Measurements from ENCODE around the gene NKG7.

The NKG7 gene

GRCh38 chr19:51361239-51361638 is 11.2 kb downstream of the NKG7 start:
- DNase-seq (ENCODE audit: low read depth), result no peak

- DNase-seq (ENCODE audit: low read depth), result no peak
Observed at GRCh38 chr19:51359294-51359693, 13.2 kb downstream of the NKG7 start.

GRCh38 chr19:51357952-51358351 is 14.5 kb downstream of the NKG7 start:
- no peak for DNase-seq (ENCODE audit: low read depth)

GRCh38 chr19:51356159-51356801 is 16.2 kb downstream of the NKG7 start:
- DNase-seq (ENCODE audit: low read depth), result no peak

GRCh38 chr19:51354742-51355148 is 17.7 kb downstream of the NKG7 start:
- DNase-seq (ENCODE audit: low read depth), result no peak

- no peak for DNase-seq (ENCODE audit: low read depth)
Observed at GRCh38 chr19:51354103-51354741, 18.2 kb downstream of the NKG7 start.

GRCh38 chr19:51352783-51353360 is 19.6 kb downstream of the NKG7 start:
- DNase-seq (ENCODE audit: low read depth), result no peak

- DNase-seq (ENCODE audit: low read depth), result no peak
Observed at GRCh38 chr19:51351266-51351990, 21.0 kb downstream of the NKG7 start.

GRCh38 chr19:51347209-51347928 is 25.1 kb downstream of the NKG7 start:
- no peak for DNase-seq (ENCODE audit: low read depth)

- DNase-seq (ENCODE audit: low read depth), result no peak
Observed at GRCh38 chr19:51346742-51347141, 25.7 kb downstream of the NKG7 start.

GRCh38 chr19:51345076-51345620 is 27.3 kb downstream of the NKG7 start:
- DNase-seq (ENCODE audit: low read depth), result no peak

GRCh38 chr19:51342631-51343569 is 29.6 kb downstream of the NKG7 start:
- DNase-seq (ENCODE audit: low read depth), result no peak

GRCh38 chr19:51341976-51342580 is 30.4 kb downstream of the NKG7 start, which contains the start of gene VSIG10L:
VSIG10L (minus strand) TSS chr19:51342139; CDS start chr19:51342124, 15 bp downstream.
- DNase-seq (ENCODE audit: low read depth), result no peak

GRCh38 chr19:51341066-51341465 is 31.4 kb downstream of the NKG7 start:
- no peak for DNase-seq (ENCODE audit: low read depth)

- peak; percentile 90 for DNase-seq (ENCODE audit: low read depth)
Observed at GRCh38 chr19:51339687-51340656, 32.5 kb downstream of the NKG7 start.

GRCh38 chr19:51339313-51339686 is 33.2 kb downstream of the NKG7 start:
- DNase-seq (ENCODE audit: low read depth), result no peak

- peak; percentile 82 for DNase-seq (ENCODE audit: low read depth)
Observed at GRCh38 chr19:51338563-51339312, 33.7 kb downstream of the NKG7 start.

GRCh38 chr19:51337861-51338562 is 34.4 kb downstream of the NKG7 start:
- no peak for DNase-seq (ENCODE audit: low read depth)
